ENCODE data around the gene STK32A. TPM values are rescaled to one million over a fixed set of nuclear protein-coding genes. Genes with fewer than 3 reads are reported as not detected.

Gene STK32A
- total RNA-seq, 1 experiment from 2014 or later = 1.3 TPM

DNA sequence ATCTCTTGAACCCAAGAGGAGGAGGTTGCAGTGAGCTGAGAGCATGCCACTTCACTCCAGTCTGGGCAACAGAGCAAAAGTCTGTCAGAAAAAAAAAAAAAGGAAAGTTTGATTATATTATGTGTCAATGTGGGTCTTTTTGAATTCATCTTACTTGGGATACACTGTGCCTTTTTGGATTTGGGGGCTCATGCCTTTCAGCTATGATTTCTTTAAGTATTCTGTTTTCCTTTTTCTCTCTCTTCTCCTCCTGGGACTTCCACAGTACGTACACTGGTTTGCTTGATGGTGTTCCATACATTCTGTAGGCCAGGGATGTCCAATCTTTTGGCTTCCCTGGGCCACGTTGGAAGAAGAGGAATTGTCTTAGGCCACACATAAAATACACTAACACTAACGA lies 146.7 kb downstream of the STK32A start:
- Histone ChIP-seq H4K5ac (ENCODE audit: insufficient read length, low read depth, low read length) (no peak overlapping the region), H4K20me1 (ENCODE audit: control insufficient read depth, insufficient read depth, insufficient read length) (no peaks in the 10 kb centered on the region), H4K91ac (ENCODE audit: insufficient read length, low read depth, low read length) (no peak overlapping the region), H2BK15ac (ENCODE audit: low read depth, low read length) (no peak overlapping the region), H3K14ac (ENCODE audit: insufficient read depth, low read length) (no peak overlapping the region), H2BK20ac (ENCODE audit: low read depth, low read length, poor library complexity, severe bottlenecking) (no peak overlapping the region), H3K27me3 (ENCODE audit: insufficient read depth, low read length) (no peaks in the 10 kb centered on the region), H3K4ac (ENCODE audit: low read depth, low read length) (no peak overlapping the region), H3K18ac (ENCODE audit: insufficient read length, low read depth, low read length) (no peak overlapping the region), H3K79me2 (ENCODE audit: insufficient read depth, low read length) (no peaks in the 10 kb centered on the region), H3T11ph (ENCODE audit: low read length) (no peak overlapping the region), H3K4me1 (ENCODE audit: insufficient read depth, low read length) (peaks cover 3% of the 10 kb centered on the region; the same call in 1 of the 2 replicates), H2AFZ (ENCODE audit: low read length) (no peak overlapping the region), H2BK5ac (ENCODE audit: insufficient read length, low read length) (no peak overlapping the region), H3K9ac (ENCODE audit: extremely low read depth, insufficient read length, low read length) (no peak overlapping the region), H3K79me1 (ENCODE audit: insufficient read depth, low read depth, low read length, poor library complexity, severe bottlenecking) (no peaks in the 10 kb centered on the region), H3K27ac (ENCODE audit: insufficient read length, low read depth, low read length) (no peak overlapping the region), H4K8ac (replicated peaks; ENCODE audit: insufficient read length, low read depth, low read length) (no peak overlapping the region), H3K56ac (ENCODE audit: insufficient read length, low read depth, low read length) (no peak overlapping the region), H2BK12ac (ENCODE audit: insufficient read length, low read depth, low read length) (no peak overlapping the region), H3K23ac (ENCODE audit: insufficient read length, low read depth, low read length) (no peak overlapping the region), H3K9me3 (ENCODE audit: control insufficient read depth, low read depth, low read length) (no peaks in the 10 kb centered on the region), H2AK5ac (ENCODE audit: insufficient read length, low read length) (no peak overlapping the region), H3K23me2 (ENCODE audit: insufficient read length, low read depth, low read length, poor library complexity, severe bottlenecking) (no peaks in the 10 kb centered on the region), H2BK120ac (ENCODE audit: low read depth, low read length, poor library complexity, severe bottlenecking) (no peak overlapping the region), H3K4me2 (ENCODE audit: insufficient read depth, insufficient read length, low read length) (no peak overlapping the region)
- WGBS (ENCODE audit: extremely low coverage, insufficient read length, low lambda C conversion rate) = no CpG with 5 or more reads among the region's 3 CpGs
- DNase-seq = no peak
- Mint-ChIP-seq H3K27me3 (ENCODE audit: low read depth) (no peaks in the 10 kb centered on the region; the same call in 1 of the 2 replicates), H3K36me3 (ENCODE audit: insufficient read depth in 1 of 3, low read depth in 3 of 3) (peaks cover 8 to 44% (median 15%) of the 10 kb centered on the region in 3 experiments), H3K4me3 (no peak overlapping the region), H3K27ac (no peak overlapping the region), H3K9me3 (peaks cover 28% of the 10 kb centered on the region in 2 experiments), H3K4me1 (peaks cover 24 to 25% of the 10 kb centered on the region in 2 experiments)
- no peak for TF ChIP-seq CTCF (conservative IDR thresholded peaks at IDR 0.05)

All from H9 (cell line).